Choroid plexus epithelial cell (primary cell): ENCODE data around the gene HIBADH.
A peak's percentile ranks its signal among the peaks of the same experiment; 100 is the strongest.

Source experiments
- DNase-seq: peaks from one replicate; pipeline ENCODE4 v3.0.0-alpha.2; 2010; ENCODE audit warnings: low read depth
- H3K4me3 ChIP-seq: 2 replicates; pipeline ENCODE4 v1.5.1; 2011; ENCODE audit warnings: low read depth, mild to moderate bottlenecking, control low read depth, low read length, moderate library complexity
- TF ChIP-seq, protein P1 (sequence below): conservative IDR thresholded peaks from 2 replicates; pipeline ENCODE4 v1.5.1; 2011; ENCODE audit warnings: low read depth, mild to moderate bottlenecking, control low read depth, inconsistent platforms, low read length, moderate library complexity

The HIBADH gene

DNA sequence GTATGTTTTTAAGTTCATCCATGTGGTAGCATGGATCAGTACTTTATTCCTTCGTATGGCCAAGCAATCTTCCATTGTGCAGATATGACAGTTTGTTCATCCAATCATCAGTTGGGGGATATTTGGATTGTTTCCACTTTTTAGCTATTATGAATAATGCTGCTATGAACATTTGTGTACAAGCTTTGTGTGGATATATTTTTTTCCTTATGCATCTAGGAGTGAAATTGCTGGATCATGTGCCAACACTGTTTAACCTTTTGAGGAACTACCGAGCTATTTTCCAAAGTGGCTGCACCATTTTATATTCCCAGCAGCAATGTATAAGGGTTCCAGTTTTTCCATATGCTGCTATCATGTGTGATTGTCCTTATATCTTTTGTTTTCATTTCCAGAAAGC, 140.1 kb downstream of the HIBADH start:
- TF ChIP-seq, protein P1, sequence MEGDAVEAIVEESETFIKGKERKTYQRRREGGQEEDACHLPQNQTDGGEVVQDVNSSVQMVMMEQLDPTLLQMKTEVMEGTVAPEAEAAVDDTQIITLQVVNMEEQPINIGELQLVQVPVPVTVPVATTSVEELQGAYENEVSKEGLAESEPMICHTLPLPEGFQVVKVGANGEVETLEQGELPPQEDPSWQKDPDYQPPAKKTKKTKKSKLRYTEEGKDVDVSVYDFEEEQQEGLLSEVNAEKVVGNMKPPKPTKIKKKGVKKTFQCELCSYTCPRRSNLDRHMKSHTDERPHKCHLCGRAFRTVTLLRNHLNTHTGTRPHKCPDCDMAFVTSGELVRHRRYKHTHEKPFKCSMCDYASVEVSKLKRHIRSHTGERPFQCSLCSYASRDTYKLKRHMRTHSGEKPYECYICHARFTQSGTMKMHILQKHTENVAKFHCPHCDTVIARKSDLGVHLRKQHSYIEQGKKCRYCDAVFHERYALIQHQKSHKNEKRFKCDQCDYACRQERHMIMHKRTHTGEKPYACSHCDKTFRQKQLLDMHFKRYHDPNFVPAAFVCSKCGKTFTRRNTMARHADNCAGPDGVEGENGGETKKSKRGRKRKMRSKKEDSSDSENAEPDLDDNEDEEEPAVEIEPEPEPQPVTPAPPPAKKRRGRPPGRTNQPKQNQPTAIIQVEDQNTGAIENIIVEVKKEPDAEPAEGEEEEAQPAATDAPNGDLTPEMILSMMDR, result no peak
- no peak for DNase-seq
- H3K4me3 ChIP-seq, result no peak overlapping the region

DNA sequence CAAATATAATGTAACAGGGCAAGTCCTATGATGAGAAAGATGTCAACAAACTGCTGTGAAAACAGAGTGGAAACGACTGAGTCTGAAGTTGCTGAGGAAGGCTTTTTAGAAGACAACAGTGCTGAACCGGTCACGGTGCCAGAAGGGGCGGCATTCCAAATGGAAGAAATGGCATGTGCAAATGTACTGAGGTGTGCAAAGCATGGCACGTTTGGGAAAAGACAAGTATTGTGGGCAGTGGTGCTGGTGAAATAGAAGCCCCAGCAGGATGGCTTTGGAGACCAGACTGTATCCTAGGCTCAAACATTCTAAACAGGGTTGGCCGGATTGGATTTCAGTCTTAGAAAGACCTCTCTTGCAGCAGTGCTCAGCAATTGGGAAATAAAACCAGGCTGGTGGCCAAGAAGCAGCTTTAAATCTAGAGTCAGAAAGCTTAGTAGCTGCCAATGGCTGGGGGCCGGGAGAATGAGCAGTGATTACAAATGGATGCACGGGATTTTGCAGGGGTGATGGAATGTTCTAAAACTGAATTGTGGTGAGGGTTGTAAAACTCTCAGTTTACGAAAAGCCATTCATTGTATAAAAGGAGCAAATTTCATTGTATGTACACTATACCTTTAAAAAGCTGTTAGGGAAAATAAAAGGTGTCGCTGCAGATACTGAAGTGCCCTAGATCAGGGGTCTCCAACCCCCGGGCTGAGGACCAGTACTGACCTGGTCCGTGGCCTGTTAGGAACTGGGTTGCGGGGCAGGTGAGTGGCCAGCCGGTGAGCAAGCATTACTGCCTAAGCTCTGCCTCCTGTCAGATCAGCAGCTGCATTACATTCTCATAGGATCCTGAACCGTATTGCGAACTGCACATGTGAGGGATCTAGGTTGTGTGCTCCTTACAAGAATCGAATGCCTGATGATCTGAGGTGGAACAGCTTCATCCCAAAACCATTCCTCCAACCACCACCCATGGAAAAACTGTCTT, 141.6 kb downstream of the HIBADH start:
- peak; percentile 79 for DNase-seq
- H3K4me3 ChIP-seq, result no peak overlapping the region
- TF ChIP-seq, protein P1, result no peak

DNA sequence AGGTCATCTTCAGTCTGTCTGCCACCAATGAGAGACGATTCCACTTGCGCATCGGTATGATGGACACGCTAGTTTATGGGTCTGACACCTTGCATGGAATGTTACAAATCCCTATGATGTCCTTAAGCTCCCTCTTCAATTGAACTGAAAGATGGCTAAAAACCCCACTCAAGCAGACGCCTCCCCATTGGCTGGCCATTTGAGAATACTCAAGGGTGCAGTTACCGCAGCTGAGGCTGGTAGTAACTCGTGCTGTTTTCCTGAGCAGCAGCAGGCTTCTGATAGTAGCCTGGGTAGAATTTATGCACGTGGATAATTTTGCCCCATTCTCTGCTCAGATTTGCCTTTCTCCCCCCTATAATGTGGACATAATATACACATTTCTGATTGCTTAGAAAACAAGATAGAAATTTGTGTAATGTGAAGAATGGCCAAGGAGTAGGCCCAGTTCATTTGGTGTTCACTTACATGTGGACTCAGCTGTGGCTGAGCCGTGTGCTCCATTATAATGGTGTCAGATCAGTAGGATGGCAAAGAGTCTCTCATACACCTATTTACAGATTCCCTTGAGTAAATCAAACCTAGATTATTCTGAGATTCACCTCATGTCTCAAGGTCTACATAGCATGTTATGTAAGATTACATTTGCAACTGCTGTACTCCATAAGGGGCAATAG, 142.8 kb downstream of the HIBADH start:
- no peak overlapping the region for H3K4me3 ChIP-seq
- DNase-seq, result no peak
- TF ChIP-seq, protein P1, result no peak

DNA sequence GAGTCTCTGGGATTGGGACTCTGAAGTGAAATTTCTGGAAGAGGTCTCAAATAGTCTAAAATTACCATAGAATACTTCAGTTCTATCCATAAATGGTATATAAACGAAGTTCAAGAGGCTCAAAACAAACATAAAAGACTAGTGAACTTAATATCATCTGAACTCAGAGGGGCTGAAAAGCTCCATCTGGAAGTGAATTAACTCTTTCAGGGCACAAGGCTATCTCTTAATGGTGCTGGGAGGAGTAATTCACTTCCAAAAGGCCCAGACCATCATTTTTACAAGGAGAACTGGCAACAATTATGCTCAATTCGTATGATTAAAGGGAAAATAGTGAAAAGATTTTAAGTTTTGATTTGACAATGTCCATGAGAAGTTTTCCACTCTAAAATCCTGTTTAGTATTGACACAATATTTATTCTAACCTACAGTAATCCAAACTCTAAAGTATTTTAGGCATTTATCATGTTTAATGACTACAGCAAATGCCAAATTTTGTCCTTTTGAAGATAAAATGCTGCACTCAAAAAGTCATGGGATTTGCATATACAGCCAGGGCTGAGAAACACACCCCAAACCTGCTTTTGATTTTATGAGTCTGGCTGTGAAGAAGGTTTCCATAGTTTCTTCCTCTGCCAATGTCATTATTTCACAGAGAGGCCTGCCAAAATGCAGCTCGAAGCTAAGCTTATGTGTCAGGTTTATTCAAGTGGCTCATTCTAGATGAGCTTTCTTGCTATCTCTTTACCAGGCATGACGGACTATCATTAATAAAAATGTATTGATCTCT, 143.9 kb downstream of the HIBADH start:
- TF ChIP-seq, protein P1, result no peak
- no peak for DNase-seq
- H3K4me3 ChIP-seq, result no peak overlapping the region

DNA sequence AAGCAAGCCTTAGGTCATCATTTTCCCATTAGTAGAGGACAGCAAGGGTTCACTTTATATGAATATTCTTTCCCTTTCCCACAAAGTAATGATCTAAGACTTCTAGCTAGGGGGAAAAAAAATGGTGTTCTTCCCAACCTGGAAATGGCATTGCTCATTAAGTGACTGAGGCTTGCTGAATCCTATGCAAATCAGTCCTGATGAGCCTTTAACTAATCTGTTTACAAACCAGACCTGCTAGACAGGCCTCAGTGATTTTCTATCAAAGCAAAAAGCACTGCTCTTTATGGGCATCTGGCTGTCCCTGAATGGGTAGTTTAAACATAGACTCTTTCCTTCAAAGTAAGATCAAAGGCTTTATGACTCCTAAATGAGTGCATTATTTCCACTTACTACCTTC, 146.3 kb downstream of the HIBADH start:
- no peak overlapping the region for H3K4me3 ChIP-seq
- TF ChIP-seq, protein P1, result no peak
- no peak for DNase-seq

DNA sequence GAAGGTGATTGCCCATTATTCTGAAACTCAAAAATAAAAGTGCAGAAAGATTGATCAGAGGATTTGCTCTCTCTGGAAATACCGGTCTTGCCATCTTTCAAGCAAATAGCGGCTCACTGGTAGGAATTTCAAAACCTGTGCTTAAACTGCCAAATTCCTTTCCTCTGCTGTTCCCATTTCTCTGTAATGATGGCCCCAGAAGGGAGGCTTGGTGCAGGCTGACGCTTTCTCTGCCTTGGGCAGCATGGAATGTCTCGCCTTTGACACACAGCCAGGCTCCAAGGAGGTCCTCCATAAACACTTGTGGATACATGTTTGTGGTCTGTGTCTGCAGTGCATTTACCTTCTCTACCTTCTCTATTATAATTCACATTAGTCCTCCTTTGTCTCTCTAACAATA, 146.8 kb downstream of the HIBADH start:
- TF ChIP-seq, protein P1, result no peak
- no peak overlapping the region for H3K4me3 ChIP-seq
- DNase-seq, result no peak
